HL-60/S4 (cell line): Measurements from ENCODE around the gene RBBP4.
"Not testable (repeated sequence)": the region's sequence is repeated elsewhere in the genome, so short reads cannot be mapped to it uniquely, and the experiment has no call there.

Experiments
- in situ Hi-C: fragments of 300-500 bp; cut with MboI; formaldehyde crosslinking; loops from 2 replicates; pipeline ENCODE4 v1.14.3; 2022; ENCODE audit warnings: low sequenced_read_pairs

The RBBP4 gene

GRCh38 chr1:32636914-32637645, 13.9 kb upstream of the RBBP4 start:
- in situ Hi-C loops = no loop called here

GRCh38 chr1:32639489-32640075, 11.4 kb upstream of the RBBP4 start:
- in situ Hi-C loops = no loop called here

- in situ Hi-C loops = not testable (repeated sequence)
Measured at GRCh38 chr1:32642292-32642827, 8.6 kb upstream of the RBBP4 start.

- in situ Hi-C loops = no loop called here
Measured at GRCh38 chr1:32644426-32644825, 6.6 kb upstream of the RBBP4 start.

- in situ Hi-C loops = no loop called here
Measured at GRCh38 chr1:32647308-32648134, 3.5 kb upstream of the RBBP4 start.

GRCh38 chr1:32650248-32650751, 708 bp upstream of the RBBP4 start, which contains the start of gene ZBTB8OS:
TSS of gene ZBTB8OS (minus strand) at chr1:32650550. CDS start at chr1:32650529, 21 bp downstream.
- in situ Hi-C loops = no loop called here

GRCh38 chr1:32651461-32652073, 559 bp downstream of the RBBP4 start:
- in situ Hi-C loops = no loop called here

GRCh38 chr1:32652244-32652962, 1.4 kb downstream of the RBBP4 start:
- in situ Hi-C loops = no loop called here

GRCh38 chr1:32659581-32659980, 8.6 kb downstream of the RBBP4 start:
- in situ Hi-C loops = no loop called here

GRCh38 chr1:32665915-32666314, 14.9 kb downstream of the RBBP4 start:
- in situ Hi-C loops = loop anchor here (10.0 kb wide), 1 partner anchor 129 kb away; no protein-coding TSS in a partner anchor

GRCh38 chr1:32666901-32667566, 16.0 kb downstream of the RBBP4 start:
- in situ Hi-C loops = loop anchor here (10.0 kb wide), 1 partner anchor 128 kb away; no protein-coding TSS in a partner anchor

GRCh38 chr1:32668716-32669115, 17.7 kb downstream of the RBBP4 start:
- in situ Hi-C loops = loop anchor here (10.0 kb wide), 1 partner anchor 126 kb away; no protein-coding TSS in a partner anchor

GRCh38 chr1:32676945-32677344, 25.9 kb downstream of the RBBP4 start:
- in situ Hi-C loops = no loop called here

- in situ Hi-C loops = not testable (repeated sequence)
Measured at GRCh38 chr1:32679993-32680392, 29.0 kb downstream of the RBBP4 start.

- in situ Hi-C loops = no loop called here
Measured at GRCh38 chr1:32680642-32681041, 29.6 kb downstream of the RBBP4 start.

- in situ Hi-C loops = no loop called here
Measured at GRCh38 chr1:32681509-32681908, 30.5 kb downstream of the RBBP4 start.

- in situ Hi-C loops = no loop called here
Measured at GRCh38 chr1:32681999-32682398, 31.0 kb downstream of the RBBP4 start.

GRCh38 chr1:32683397-32683796, 32.4 kb downstream of the RBBP4 start:
- in situ Hi-C loops = no loop called here

GRCh38 chr1:32684167-32684811, 33.3 kb downstream of the RBBP4 start:
- in situ Hi-C loops = no loop called here
